B cell (primary cell): ENCODE measurements around the gene PRKN. TPM values are rescaled to one million over a fixed set of nuclear protein-coding genes. Genes with fewer than 3 reads are reported as not detected.

Experiments
- ATAC-seq: fragments of 200-7000 bp; cut with Tn5 transposase; one replicate; pipeline ENCODE4 v1.10.0; 2021; ENCODE audit warnings: low read depth, mild to moderate bottlenecking, moderate number of reproducible peaks, moderate library complexity
- CTCF ChIA-PET: fragments of 350-600 bp; sonication (Branson Sonifier 250); formaldehyde crosslinking; loops from one replicate; lab custom pipeline; 2021; ENCODE audit warnings: antibody characterized with exemption, inconsistent platforms; lab: Charles Lee
- POLR2A ChIA-PET: fragments of 350-600 bp; sonication (Branson Sonifier 250); formaldehyde crosslinking; loops from one replicate; lab custom pipeline; 2021; ENCODE audit warnings: antibody characterized with exemption; lab: Charles Lee
- DNase-seq: peaks from one replicate; pipeline ENCODE4 v3.0.0; 2013
- H2AFZ ChIP-seq: 2 replicates; pipeline ENCODE4 v1.6.1; 2012; ENCODE audit warnings: mild to moderate bottlenecking, low read depth, low read length; ENCODE audit not compliant: insufficient read depth, poor library complexity, severe bottlenecking
- H3K27ac ChIP-seq, 2 donors: 1 replicate in 1 of 2; 2 replicates in 1 of 2; pipeline ENCODE4 v1.5.1; 2012 to 2013; ENCODE audit warnings: low read length in 2 of 2, mild to moderate bottlenecking in 2 of 2, moderate library complexity in 1 of 2
- H3K27me3 ChIP-seq, 4 experiments: fragments of 200-600 bp in 1 of 4; sonication (generic) in 1 of 4; replicated peaks in 1 of 4; 1 replicate in 2 of 4; 2 replicates in 2 of 4; pipeline versions ENCODE4 v1.6.1 to v1.7.0; 2013 to 2016; ENCODE audit warnings: low read length in 3 of 4, mild to moderate bottlenecking in 2 of 4, mixed read lengths in 1 of 4, moderate library complexity in 1 of 4; ENCODE audit not compliant: insufficient read depth in 4 of 4, control insufficient read depth in 3 of 4; ENCODE audit errors: control extremely low read depth in 1 of 4
- H3K36me3 ChIP-seq, 2 experiments: replicated peaks in 1 of 2; 1 replicate in 1 of 2; 2 replicates in 1 of 2; pipeline versions ENCODE4 v1.6.1 to v1.7.1; 2013; ENCODE audit warnings: low read length in 1 of 2; ENCODE audit not compliant: insufficient read depth in 2 of 2, control insufficient read depth in 1 of 2; ENCODE audit errors: control extremely low read depth in 1 of 2, extremely low read depth in 1 of 2
- H3K4me1 ChIP-seq, 2 donors: fragments of 200-600 bp in 1 of 2; sonication (generic) in 1 of 2; 1 replicate in 1 of 2; 2 replicates in 1 of 2; pipeline versions ENCODE4 v1.5.1 to v1.6.1; 2013 to 2017; ENCODE audit warnings: low read length in 2 of 2; ENCODE audit not compliant: control insufficient read depth in 2 of 2, insufficient read depth in 2 of 2
- H3K4me2 ChIP-seq: replicated peaks from 2 replicates; pipeline ENCODE3; 2012; ENCODE audit warnings: mild to moderate bottlenecking, low read depth, low read length; ENCODE audit not compliant: poor library complexity, severe bottlenecking
- H3K4me3 ChIP-seq, 5 experiments: fragments of 200-600 bp in 1 of 5; sonication (generic) in 1 of 5; 1 replicate in 3 of 5; 2 replicates in 2 of 5; pipeline versions ENCODE4 v1.5.1 to v1.7.0; 2011 to 2016; ENCODE audit warnings: low read length in 4 of 5, mild to moderate bottlenecking in 4 of 5, low read depth in 2 of 5, control low read depth in 1 of 5, moderate library complexity in 1 of 5; ENCODE audit not compliant: insufficient read depth in 1 of 5; ENCODE audit errors: control extremely low read depth in 1 of 5, extremely low read depth in 1 of 5
- H3K79me2 ChIP-seq: fragments of 200-600 bp; sonication (generic); one replicate; pipeline ENCODE4 v1.6.0; 2016; ENCODE audit warnings: low read length; ENCODE audit not compliant: control insufficient read depth, insufficient read depth
- H3K9ac ChIP-seq: fragments of 200-600 bp; sonication (generic); 2 replicates; pipeline ENCODE4 v1.6.1; 2017; ENCODE audit warnings: mild to moderate bottlenecking, low read length, moderate library complexity
- H3K9me3 ChIP-seq, 3 donors: one replicate each; pipeline versions ENCODE4 v1.6.1 to v1.7.1; 2013; ENCODE audit warnings: low read length in 2 of 3; ENCODE audit not compliant: control insufficient read depth in 2 of 3, insufficient read depth in 1 of 3; ENCODE audit errors: control extremely low read depth in 1 of 3
- H4K20me1 ChIP-seq: 2 replicates; pipeline ENCODE4 v1.6.0; 2012; ENCODE audit warnings: mild to moderate bottlenecking, low read length; ENCODE audit not compliant: insufficient read depth, control insufficient read depth, poor library complexity, severe bottlenecking
- H3K27ac Mint-ChIP-seq: one replicate; pipeline ENCODE4 v1.8.0; 2021; ENCODE audit warnings: mixed read lengths
- H3K27me3 Mint-ChIP-seq: one replicate; pipeline ENCODE4 v1.8.0; 2021; ENCODE audit warnings: mixed read lengths
- H3K4me1 Mint-ChIP-seq: one replicate; pipeline ENCODE4 v1.8.0; 2021; ENCODE audit warnings: mixed read lengths
- H3K4me3 Mint-ChIP-seq: one replicate; pipeline ENCODE4 v1.8.0; 2021; ENCODE audit warnings: mixed read lengths
- H3K9me3 Mint-ChIP-seq: one replicate; pipeline ENCODE4 v1.8.0; 2022; ENCODE audit warnings: mixed read lengths; ENCODE audit not compliant: insufficient read depth
- EZH2 ChIP-seq: IDR thresholded peaks from 2 replicates; pipeline ENCODE4 v1.6.1; 2012; ENCODE audit warnings: borderline replicate concordance, low read depth, mild to moderate bottlenecking, moderate library complexity, low read length; ENCODE audit not compliant: insufficient read depth, poor library complexity, severe bottlenecking
- WGBS: methylation state at CpG from one replicate; pipeline ENCODE4 v1.1.5; 2013; ENCODE audit warnings: missing lambda C conversion rate; ENCODE audit not compliant: insufficient coverage; 5-methylcytosine and 5-hydroxymethylcytosine counted together
- intact Hi-C: fragments of 100-400 bp; cut with micrococcal nuclease; formaldehyde crosslinking; loops from one replicate; pipeline ENCODE4 v1.10.0; 2022
- polyA plus RNA-seq: library from polyadenylated mRNA; depleted of rRNA; stranded (reverse); fragments of >200 nt; gene quantifications from 2 replicates; pipeline ENCODE4 v1.2.3, GENCODE V29; 2012
- total RNA-seq, 2 donors: library from RNA; stranded (reverse); fragments of 120-200 nt in 1 of 2; gene quantifications; 1 replicate in 1 of 2; 2 replicates in 1 of 2; pipeline versions ENCODE4 v1.2.3 to v1.2.4, GENCODE V29; 2013 to 2022
- TF ChIP-seq, protein P1 (sequence below): fragments of 200-600 bp; IDR thresholded peaks from one replicate; pipeline ENCODE4 v1.8.0; 2022; ENCODE audit warnings: antibody characterized with exemption, mild to moderate bottlenecking

Gene PRKN
- total and polyA plus RNA-seq, 2 donors (not counting 1 experiment from before 2014, with no cell fraction given), result 1.6 to 6.2 TPM

DNA sequence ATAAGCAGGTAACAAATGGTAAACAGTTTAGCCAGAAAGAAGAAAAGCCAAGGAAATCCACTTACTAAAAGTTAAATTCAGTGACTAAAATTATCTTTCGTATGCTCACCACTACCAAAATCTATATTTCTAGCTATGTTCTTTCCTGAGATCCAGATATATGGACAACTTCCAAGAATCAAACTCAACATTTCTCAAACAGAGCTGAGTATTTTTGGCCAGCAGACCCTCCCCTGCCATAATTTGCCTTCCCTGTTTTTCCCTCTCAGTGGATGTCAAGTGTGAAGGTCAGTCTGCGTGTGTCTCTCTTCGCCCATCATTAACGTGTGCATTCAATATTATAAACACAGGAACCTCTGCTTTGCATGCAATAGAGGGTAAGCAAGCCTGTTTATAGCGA is 42.0 kb downstream of the PRKN start:
- ChIA-PET CTCF (no interaction called here), POLR2A (no interaction called here)
- Histone ChIP-seq H3K79me2 (no peaks in the 10 kb centered on the region), H3K36me3 (no peaks in the 10 kb centered on the region), H3K4me3 (no peak overlapping the region), H3K27me3 (no peaks in the 10 kb centered on the region), H3K9me3 (peaks cover 0 to 3% (median 0%) of the 10 kb centered on the region in 3 donors), H4K20me1 (no peaks in the 10 kb centered on the region), H2AFZ (no peak overlapping the region), H3K9ac (no peak overlapping the region), H3K27ac (no peak overlapping the region), H3K4me1 (no peaks in the 10 kb centered on the region), H3K4me2 (no peak overlapping the region)
- H3K9me3 Mint-ChIP-seq, result peaks cover 3% of the 10 kb centered on the region
- DNase-seq, result no peak
- H3K27ac Mint-ChIP-seq, result no peak overlapping the region
- intact Hi-C loops, result no loop called here
- no peaks in the 10 kb centered on the region for H3K27me3 Mint-ChIP-seq
- no peaks in the 10 kb centered on the region for H3K4me1 Mint-ChIP-seq
- TF ChIP-seq, protein P1, sequence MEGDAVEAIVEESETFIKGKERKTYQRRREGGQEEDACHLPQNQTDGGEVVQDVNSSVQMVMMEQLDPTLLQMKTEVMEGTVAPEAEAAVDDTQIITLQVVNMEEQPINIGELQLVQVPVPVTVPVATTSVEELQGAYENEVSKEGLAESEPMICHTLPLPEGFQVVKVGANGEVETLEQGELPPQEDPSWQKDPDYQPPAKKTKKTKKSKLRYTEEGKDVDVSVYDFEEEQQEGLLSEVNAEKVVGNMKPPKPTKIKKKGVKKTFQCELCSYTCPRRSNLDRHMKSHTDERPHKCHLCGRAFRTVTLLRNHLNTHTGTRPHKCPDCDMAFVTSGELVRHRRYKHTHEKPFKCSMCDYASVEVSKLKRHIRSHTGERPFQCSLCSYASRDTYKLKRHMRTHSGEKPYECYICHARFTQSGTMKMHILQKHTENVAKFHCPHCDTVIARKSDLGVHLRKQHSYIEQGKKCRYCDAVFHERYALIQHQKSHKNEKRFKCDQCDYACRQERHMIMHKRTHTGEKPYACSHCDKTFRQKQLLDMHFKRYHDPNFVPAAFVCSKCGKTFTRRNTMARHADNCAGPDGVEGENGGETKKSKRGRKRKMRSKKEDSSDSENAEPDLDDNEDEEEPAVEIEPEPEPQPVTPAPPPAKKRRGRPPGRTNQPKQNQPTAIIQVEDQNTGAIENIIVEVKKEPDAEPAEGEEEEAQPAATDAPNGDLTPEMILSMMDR, result no peak
- 100% methylated on average over 3 of the region's 5 CpGs for WGBS
- ATAC-seq, result no peak
- H3K4me3 Mint-ChIP-seq, result no peak overlapping the region

DNA sequence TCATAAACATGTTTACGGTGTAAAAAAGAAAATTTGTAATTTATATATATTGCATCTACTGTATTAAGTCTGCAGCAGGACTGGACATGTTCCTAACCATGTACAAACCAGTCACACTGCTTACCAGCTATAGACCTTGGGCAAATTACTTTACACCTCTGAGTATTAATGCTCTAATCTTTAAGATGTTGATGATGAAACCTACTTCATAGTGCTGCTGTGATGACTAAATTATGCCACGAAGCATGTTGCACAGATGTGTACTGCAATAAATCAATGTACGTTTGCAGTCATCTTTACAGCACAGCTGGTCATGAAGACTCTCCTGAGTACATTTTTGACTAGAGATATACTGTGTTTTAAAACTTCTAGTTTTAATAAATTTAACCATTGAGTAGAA is 42.6 kb downstream of the PRKN start:
- intact Hi-C loops, result no loop called here
- H3K9me3 ChIP-seq, result peaks cover 0 to 3% (median 0%) of the 10 kb centered on the region in 3 donors
- no CpG with 5 or more reads among the region's 3 CpGs for WGBS
- ATAC-seq, result no peak
- no peak overlapping the region for H3K4me2 ChIP-seq
- no peak overlapping the region for H3K27ac Mint-ChIP-seq
- POLR2A ChIA-PET, result no interaction called here
- no peak overlapping the region for H3K4me3 ChIP-seq
- H3K9ac ChIP-seq, result no peak overlapping the region
- no peaks in the 10 kb centered on the region for H3K4me1 Mint-ChIP-seq
- no peaks in the 10 kb centered on the region for H3K36me3 ChIP-seq
- no peak overlapping the region for H3K27ac ChIP-seq
- H3K27me3 ChIP-seq, result no peaks in the 10 kb centered on the region
- TF ChIP-seq EZH2, result no peak
- TF ChIP-seq, protein P1, result no peak
- H4K20me1 ChIP-seq, result no peaks in the 10 kb centered on the region
- CTCF ChIA-PET, result no interaction called here
- no peak overlapping the region for H3K4me3 Mint-ChIP-seq
- H2AFZ ChIP-seq, result no peak overlapping the region
- no peaks in the 10 kb centered on the region for H3K27me3 Mint-ChIP-seq
- H3K4me1 ChIP-seq, result no peaks in the 10 kb centered on the region
- H3K9me3 Mint-ChIP-seq, result peaks cover 3% of the 10 kb centered on the region
- H3K79me2 ChIP-seq, result no peaks in the 10 kb centered on the region
- no peak for DNase-seq
